Renal pelvis (tissue), 4 donors: ENCODE data around the gene NDUFB10. TPM values are rescaled to one million over a fixed set of nuclear protein-coding genes. Genes with fewer than 3 reads are reported as not detected.

Experiments
- DNase-seq: peaks from one replicate; pipeline ENCODE4 v3.0.0-alpha.2; 2013
- polyA plus RNA-seq, 3 donors: library from polyadenylated mRNA; unstranded; fragments of 120-200 nt; gene quantifications; one replicate each; pipeline ENCODE4 v1.2.1, GENCODE V29; 2013; ENCODE audit not compliant: insufficient read length in 3 of 3

The NDUFB10 gene
- polyA plus RNA-seq, 3 donors: 124 to 158 (median 132) TPM

GRCh38 chr16:1993731-1994131, 34.4 kb downstream of the NDUFB10 start:
- DNase-seq: no peak

DNA sequence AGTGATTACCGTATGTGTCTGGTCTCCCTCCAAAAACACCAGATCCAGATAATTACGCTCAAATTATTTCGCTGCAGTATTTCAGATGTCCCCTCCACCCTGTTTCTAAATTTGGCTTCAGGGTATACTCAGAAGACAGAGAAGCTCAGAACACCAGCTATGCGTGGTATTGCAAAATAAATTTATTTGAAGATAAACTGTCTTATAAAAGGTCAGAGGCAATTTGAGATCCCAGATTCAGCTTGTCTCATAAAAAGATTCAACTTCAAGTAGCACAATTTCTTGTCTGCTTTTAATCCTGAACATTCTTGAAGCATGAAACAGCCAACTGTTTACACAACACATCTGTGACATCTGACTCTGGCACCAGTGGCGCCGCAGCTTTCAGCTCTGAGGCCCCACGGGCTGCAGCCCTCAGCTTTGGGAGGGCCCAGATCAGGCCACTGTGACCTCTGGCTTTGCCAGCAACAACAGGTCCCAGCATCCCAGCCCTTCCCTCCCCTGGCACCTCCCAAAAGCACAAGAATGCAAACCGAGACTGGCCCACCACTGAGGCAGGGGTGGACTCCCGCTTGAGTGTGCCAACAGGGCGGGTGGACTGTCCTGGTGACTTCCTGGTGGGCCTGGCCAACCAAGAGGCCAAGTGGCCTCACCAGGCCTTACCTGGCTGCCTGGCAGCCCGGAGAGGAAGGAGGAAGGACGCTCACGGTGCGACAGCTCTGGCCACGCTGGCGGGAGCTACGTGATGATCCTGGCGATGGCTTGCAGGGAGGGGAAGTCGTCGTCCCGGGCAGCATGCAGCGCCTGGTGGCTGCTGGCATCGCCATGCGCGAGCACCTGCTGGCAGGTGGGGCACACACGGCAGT, 38.4 kb downstream of the NDUFB10 start:
- no peak for DNase-seq

GRCh38 chr16:1998360-1998835, 39.1 kb downstream of the NDUFB10 start:
- no peak for DNase-seq

- no peak for DNase-seq
Measured at GRCh38 chr16:1998852-1999801, 39.8 kb downstream of the NDUFB10 start.

GRCh38 chr16:1999866-2000514, 40.7 kb downstream of the NDUFB10 start:
- no peak for DNase-seq

- no peak for DNase-seq
Measured at GRCh38 chr16:2001035-2001434, 41.7 kb downstream of the NDUFB10 start.

GRCh38 chr16:2001456-2002355, 42.4 kb downstream of the NDUFB10 start:
- no peak for DNase-seq

DNA sequence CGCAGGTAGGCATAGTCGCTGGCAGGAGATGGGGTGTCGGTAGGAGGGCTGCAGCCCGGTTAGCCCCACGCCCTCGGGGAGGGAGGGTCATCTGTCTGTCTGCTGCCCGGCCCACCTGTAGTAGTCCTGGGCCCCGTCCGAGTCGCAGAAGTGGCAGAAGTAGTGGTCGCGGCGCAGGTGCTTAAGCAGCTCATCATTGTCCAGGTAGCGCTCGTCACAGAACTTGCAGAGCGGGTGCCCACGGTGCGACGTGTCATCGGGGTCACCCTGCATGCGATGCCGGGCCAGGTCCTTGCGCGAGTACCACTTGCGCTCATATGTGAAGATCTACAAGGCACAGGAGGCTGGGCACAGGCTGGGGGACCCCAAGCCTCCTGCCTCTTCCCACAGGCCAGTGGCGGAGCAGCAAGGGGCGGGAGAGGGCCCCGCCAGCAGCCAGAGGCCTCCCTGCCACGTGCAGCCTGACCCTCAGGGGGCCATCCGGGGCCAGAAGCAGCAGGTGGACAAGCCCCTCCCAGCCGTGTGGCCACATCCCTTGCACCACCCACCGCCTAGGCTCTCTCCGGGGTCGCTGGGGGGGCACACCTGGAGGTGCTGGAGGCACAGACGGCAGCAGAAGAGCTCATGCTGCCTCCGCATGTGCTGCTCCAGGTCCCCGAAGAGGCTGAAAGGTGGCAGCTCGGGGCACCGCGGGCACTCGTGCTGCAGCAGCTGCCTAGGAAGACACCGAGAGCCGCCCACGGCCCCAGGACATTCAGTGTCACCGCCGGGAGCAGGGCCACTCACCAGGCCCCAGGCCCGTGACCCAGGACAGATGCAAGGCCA, 43.3 kb downstream of the NDUFB10 start:
- no peak for DNase-seq

GRCh38 chr16:2003231-2003826, 44.0 kb downstream of the NDUFB10 start:
- DNase-seq: no peak

GRCh38 chr16:2003827-2004641, 44.7 kb downstream of the NDUFB10 start:
- DNase-seq: peak; percentile 88

- DNase-seq: no peak
Measured at GRCh38 chr16:2004795-2005517, 45.6 kb downstream of the NDUFB10 start.

DNA sequence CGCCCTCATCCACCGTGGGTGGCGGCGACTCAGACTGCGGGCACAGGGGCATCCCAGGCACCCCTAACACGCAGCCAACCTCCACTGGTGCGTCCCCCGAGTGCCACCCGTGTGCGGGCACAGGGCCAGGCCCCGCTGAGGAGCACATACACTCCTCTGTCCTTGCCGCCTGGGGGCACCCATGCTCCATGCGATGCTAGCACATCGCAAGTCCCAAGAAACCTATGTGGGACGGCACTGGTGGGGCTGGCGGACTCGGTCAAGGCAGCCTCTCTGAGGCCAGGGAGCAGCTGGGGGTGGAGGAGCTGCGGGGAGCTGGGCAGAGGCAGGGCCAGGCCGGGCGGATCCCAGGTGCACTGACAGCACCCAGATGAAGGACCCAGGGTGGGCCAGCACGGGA, 46.3 kb downstream of the NDUFB10 start:
- DNase-seq: no peak

DNA sequence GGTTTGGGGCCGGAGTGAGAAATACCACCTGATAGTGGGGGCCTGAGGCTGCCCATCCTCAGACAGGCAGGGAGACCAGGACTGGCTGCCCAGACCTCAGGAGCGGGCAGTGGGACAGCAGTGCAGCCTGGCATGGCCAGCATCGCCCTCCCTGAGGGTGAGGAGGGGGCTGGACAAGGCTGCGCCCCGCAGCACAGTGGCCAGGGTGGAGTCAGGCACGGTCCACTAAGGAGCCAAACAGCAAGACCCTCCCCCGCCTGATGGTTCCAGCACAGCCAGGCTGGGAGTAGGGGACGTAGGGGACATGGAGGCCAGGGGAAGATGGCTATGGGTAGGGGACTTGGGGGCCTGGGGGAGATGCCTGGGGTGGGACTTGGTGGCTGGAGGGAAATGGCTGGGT, 47.0 kb downstream of the NDUFB10 start:
- DNase-seq: no peak

DNA sequence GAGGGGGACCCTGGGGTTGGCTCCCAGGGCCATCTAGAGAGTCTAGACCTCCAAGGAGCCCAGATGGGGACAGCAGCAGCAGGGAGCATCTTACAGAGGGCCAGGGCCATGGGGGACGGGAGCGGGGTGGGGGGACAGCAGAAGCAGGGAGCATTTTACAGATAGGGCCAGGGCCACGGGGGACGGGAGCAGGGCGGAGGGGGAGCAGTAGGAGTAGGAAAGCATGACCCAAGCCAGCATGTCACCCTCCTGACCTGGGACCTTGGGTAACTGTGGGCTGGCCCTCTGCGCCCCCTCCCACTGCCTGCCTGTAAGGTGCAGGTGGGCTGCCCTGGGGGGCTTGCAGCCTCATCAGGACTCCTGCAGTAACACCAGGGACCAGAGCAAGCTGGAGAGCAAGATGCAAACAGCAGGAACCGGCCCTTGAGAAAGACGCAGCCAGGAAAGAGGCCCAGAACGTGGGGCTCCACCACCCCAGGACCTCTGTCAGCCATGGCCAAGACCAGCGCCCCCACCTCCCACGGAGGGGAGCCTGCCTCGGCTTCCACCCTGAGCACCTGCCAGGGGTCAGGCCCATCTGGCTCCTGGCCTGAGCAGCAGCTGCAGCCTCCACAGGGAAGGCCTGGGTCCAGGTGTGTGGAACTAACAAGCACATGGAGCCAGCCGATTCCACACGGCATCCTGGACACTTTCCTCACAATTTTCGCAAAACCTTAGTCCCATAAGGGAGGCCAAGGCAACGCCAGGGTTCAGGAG, 47.9 kb downstream of the NDUFB10 start:
- DNase-seq: no peak

DNA sequence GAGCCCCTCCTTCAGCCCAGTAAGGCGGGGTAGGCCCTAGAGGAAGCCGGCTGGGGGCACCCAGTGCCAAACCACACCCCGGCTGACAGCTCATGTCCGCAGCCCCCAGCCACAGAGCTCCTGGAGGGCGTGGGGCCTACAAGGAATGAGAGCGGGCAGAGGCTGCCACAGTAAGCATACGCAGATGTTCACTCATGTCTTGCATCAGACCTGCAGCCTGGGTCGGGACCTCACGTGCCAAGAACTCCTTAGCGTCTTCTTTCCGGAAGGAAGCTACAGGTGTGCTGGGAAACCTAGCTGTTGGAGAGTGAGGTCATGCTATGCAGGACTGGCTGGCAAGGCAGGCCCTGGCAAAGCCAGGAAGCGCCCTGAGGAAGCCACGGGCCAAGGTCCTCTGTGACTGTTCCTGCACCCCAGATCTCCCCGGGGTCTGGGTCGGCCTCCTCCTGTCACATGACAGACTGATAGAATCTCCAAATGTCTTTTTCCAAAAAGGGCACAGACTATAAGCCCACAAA, 48.7 kb downstream of the NDUFB10 start:
- DNase-seq: no peak

GRCh38 chr16:2008631-2009163, 49.4 kb downstream of the NDUFB10 start:
- DNase-seq: no peak
